ENCODE data around the gene ARPC2.

DNA sequence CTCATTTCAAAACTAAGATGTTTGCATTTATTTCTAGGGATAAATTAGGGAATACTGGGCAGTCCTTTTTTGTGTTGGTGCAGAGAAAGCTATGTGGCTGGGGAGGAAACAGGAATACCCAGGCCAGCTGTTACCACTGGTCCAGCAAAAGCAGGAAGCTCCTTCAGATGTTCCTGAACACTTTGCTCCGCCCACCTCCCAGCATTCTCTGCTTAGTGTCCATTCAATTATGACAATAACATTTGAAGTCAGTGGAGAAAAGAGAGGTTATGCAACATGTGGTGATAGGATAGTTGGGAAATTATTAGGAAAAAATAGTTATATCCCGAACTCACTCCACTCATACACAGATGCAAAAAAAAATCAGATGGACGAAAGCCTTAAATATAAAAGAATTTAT, 22.1 kb upstream of the ARPC2 start:
- TF ChIP-seq, protein P1, sequence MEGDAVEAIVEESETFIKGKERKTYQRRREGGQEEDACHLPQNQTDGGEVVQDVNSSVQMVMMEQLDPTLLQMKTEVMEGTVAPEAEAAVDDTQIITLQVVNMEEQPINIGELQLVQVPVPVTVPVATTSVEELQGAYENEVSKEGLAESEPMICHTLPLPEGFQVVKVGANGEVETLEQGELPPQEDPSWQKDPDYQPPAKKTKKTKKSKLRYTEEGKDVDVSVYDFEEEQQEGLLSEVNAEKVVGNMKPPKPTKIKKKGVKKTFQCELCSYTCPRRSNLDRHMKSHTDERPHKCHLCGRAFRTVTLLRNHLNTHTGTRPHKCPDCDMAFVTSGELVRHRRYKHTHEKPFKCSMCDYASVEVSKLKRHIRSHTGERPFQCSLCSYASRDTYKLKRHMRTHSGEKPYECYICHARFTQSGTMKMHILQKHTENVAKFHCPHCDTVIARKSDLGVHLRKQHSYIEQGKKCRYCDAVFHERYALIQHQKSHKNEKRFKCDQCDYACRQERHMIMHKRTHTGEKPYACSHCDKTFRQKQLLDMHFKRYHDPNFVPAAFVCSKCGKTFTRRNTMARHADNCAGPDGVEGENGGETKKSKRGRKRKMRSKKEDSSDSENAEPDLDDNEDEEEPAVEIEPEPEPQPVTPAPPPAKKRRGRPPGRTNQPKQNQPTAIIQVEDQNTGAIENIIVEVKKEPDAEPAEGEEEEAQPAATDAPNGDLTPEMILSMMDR (optimal IDR thresholded peaks at IDR 0.05 in 1 of 3, IDR thresholded peaks at IDR 0.05 in 1 of 3, conservative IDR thresholded peaks at IDR 0.05 in 1 of 3; ENCODE audit: extremely low read depth in 1 of 3, insufficient read depth in 2 of 3, low read length in 3 of 3), result no peak
- no peak for TF ChIP-seq EZH2 (IDR thresholded peaks at IDR 0.05; ENCODE audit: low read length)

All from keratinocyte (primary cell).